Regular cardiac myocyte (primary cell): ENCODE measurements around the gene ALLC. TPM values are rescaled to one million over a fixed set of nuclear protein-coding genes. Genes with fewer than 3 reads are reported as not detected.

Source experiments
- total RNA-seq: library from RNA; depleted of rRNA; stranded (reverse); fragments of >200 nt; gene quantifications from 2 replicates; pipeline ENCODE4 v1.2.3, GENCODE V29; 2014

ALLC gene
- total RNA-seq, result under 0.01 TPM in 1 of 2 replicates, not detected in the other

GRCh38 chr2:3657881-3658280, at the start of gene ALLC:
Gene ALLC (plus strand): TSS chr2:3658200. CDS start chr2:3671158, 12,958 bp downstream.

GRCh38 chr2:3703236-3703756, 45.3 kb downstream of the ALLC start, which contains the start of gene DCDC2C:
Gene DCDC2C (plus strand): TSS chr2:3703575. CDS start chr2:3703752, 177 bp downstream.

Other genes starting within 250 kb of the ALLC start
- 32.4 and 52.7 TPM in 2 replicates for gene ADI1, start 138.7 kb upstream of the ALLC start, total RNA-seq
- 27.9 and 46.2 TPM in 2 replicates for gene RNASEH1, start 99.9 kb upstream of the ALLC start, total RNA-seq
- 1,479 and 1,687 TPM in 2 replicates for gene RPS7, start 82.9 kb upstream of the ALLC start, total RNA-seq
- gene COLEC11, start 63.1 kb upstream of the ALLC start, total RNA-seq, result 1.2 and 6.2 TPM in 2 replicates
- not detected in 2 replicates for gene DCDC2C, start 45.4 kb downstream of the ALLC start, total RNA-seq